Retina (tissue), 1 donor: ENCODE measurements around the gene PCK1.

Experiments
- DNase-seq: peaks from one replicate; pipeline ENCODE4 v3.0.0-alpha.2; 2016

PCK1 gene

DNA sequence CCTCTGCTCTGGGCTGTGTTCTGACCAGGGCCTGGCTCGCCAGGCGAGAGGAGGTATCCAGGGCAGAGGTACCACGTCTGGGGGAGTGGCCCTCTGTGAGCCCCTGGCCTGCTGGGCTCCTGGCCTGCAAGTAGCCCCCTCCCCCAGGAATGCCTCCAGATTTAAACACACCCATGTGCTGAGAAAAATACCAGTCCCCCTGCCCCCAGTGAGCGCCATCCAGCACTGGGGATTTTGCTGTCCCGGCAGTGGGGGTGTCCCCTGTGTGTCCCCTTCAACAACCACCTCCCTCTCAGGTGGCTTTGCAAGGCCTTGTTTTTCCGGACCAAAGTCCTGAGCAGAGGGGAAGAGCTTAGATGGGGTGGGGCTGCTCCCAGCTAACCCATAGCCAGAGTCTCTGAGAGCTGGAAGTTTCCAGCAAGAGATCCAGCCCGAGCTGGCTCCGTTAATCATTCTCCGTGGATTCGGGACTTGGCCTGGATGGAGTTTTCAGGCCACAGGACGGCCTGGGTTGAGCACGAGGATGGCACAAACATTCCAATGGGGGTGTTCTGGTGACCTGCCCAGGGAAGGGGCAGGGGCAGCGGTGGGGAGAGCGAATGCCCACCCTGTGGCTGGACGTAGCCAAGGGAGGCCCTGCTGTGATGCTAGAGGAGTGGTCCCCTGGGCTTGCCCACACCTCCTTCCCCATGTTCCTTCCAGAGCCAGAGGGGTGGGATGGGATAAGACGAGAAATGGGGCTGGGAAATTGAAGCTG is 29.0 kb downstream of the PCK1 start:
- no peak for DNase-seq

- DNase-seq = no peak
Observed at GRCh38 chr20:57590485-57591288, 29.8 kb downstream of the PCK1 start.

- no peak for DNase-seq
Observed at GRCh38 chr20:57591289-57592229, 30.6 kb downstream of the PCK1 start.

DNA sequence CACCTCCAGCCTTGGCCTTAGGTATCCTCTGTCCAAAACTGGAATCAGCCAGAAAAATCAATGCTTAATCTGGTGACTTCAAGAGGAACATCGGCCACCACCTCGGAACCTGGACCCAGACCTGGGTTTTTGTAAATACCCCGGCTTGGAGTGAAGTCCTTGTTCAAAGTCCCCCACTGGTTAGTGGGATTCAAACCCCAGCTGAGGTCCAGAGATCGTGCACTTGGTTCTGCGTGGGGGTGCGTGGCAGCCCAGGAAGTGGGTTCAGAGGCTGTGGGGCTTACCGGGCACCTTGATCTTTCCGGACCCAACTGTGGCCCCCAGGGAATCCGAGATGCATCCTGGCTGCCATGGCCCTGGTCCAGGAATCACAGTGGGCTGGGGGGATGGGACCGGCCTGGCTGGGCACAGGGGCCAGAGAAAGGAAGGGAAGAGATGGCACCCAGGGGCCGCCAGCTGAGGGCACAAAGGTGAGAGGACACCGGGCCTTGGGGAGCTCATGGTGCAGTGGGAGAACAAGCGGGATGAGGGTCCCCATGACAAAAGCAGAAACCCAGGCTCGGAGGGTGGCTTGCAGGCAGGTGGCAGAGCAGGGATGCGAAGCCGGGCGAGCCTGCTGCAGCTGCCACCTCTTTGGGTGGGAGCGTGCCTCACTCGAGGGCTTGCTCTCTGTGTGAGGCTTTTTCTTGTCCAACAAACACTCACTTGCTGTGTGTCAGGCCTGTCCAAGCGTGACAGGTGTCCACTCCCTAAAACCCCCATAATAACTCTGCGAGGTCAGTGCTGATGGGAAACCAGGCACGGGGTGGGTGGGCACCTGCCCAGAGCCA is 31.6 kb downstream of the PCK1 start:
- no peak for DNase-seq

DNA sequence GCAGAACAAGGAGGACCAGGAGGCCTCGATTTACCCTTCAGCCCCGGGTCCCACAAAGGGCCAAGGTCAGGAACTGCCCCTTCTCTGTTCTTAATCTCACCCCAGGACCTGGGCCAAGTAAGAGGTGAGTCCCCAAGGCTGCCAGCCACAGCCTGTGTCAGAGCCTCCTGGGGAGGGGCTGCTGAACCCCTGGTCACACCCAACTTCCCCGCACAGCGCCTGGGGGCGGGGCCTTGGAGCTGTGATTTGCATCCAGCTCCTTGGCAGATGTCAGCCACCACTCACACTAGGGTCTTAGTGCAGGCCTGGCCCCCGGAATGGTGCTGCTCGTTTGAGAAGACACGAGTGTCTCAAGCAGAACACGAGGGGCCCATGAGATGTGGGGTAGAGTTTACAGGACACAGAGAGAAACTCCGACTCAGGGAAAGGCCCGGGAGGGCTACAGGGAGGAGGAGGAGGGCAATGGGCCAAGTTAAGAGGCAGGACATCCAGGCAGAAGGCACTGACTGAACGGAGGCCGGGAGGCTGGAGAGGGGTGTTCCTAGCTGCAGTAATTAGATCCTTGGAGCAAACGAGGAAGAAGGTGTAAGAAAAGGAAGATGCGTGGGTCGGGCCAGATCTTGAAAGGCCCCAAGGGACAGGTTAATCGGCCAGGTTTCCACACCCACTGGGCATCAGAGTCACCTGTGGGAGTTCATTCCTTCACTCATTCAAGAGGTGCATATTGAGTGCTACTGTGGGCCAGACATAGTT is 32.4 kb downstream of the PCK1 start:
- DNase-seq = no peak

DNA sequence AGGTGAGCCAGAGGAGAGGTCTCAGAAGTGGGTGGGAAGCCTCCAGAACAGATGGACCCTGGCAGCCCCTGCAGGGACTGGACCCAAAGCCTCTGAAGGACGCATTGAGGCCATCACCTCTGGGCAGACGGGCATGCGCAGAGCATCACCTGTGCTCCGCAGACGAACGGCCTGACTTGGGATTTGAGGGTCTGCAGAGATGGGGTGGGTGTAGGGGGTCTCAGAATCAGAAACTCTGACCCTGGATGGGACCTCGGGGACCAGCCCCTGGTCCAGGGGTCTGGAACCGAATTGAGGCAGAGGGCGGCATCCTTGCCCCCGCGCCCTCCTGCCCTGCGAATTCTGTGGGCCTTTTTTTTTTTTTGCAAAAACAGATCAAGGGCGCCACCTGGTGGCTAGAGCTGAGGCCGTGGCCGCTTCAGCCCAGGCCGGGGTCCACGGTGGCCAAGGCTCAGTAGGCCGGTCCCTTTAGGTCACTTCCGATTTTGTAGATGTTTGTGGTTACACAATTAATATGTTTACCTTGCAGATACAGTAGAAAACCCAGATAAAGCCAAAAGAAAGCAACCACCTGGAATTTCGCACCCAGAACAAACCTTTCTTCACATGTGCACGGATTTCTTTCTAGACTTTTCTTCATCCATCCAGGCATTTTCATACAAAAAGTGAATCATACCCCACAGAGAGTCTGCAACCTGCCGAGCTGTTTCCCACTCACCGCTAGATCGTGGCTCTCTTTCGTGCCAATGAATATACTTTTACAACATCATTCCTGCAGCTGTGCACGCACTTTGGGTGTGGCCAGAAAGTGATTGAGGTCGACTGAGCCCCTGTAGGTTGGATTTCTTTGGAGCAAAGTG is 33.4 kb downstream of the PCK1 start:
- peak; percentile 92 for DNase-seq

GRCh38 chr20:57595041-57596030 is 34.4 kb downstream of the PCK1 start:
- no peak for DNase-seq

DNA sequence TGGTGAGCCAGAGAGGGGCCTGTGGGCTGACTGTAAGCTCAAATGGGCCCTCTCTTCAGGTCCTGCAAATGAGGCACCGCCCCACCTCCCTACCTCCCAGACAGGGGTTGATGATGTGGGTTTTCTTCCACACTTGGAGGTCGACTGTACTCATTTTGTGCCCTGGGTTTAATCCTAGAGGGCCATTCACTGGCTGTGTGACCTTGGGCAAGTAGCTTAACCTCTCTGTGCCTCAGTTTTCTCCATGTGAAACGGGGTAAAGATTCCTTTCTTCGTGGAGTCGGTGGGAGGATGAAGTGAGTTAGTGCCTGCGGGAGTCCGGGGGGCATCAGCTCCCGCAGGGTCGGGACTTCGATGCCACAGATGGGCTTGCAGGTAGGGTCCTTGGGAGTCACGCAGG is 35.4 kb downstream of the PCK1 start:
- DNase-seq = no peak

DNA sequence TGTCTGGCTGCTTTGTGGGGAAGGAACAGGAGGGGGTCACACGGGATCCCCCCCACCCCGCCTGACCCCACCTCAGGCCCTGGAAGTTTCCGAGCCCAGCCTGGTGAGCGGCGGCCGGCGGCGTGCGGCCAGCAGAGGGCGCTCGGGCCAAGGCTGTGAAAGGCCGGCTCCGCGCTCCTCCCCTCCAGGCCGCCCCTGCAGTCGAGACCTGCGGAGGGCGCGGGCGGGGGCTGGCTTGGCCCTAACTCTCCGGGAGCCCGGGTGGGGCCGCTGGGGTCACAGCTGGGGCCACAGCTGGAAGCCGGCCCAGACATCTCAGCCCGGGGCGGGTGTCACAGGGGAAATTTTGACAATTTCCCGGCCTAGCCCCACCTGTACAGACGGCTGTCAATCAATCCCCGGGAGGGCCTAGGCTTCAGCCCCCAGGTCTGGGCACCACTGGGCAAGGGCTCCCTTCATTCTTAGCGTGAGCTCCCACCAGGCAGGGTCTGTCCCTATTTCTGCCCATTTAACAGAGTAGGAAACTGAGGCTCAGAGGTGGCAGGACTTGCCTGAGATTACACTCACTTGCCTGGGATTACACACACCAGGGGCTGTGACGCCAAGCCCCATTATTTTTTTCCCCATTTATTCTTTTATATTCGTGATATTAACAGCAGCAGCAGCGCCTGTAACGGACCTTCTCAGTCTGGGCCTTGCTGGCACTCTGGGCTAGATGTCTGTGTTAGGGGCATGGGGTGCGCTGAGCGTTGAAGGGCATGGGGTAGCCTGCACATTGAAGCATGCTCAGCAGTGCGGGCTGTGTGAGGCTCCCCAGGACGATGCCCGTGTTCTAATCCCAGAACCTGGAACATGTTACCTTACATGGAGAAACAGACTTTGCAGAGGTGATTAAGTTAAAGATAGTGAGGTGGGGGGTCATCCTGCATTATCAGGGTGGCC is 36.4 kb downstream of the PCK1 start:
- peak; percentile 87 for DNase-seq

GRCh38 chr20:57598060-57598459 is 37.1 kb downstream of the PCK1 start:
- DNase-seq = no peak

DNA sequence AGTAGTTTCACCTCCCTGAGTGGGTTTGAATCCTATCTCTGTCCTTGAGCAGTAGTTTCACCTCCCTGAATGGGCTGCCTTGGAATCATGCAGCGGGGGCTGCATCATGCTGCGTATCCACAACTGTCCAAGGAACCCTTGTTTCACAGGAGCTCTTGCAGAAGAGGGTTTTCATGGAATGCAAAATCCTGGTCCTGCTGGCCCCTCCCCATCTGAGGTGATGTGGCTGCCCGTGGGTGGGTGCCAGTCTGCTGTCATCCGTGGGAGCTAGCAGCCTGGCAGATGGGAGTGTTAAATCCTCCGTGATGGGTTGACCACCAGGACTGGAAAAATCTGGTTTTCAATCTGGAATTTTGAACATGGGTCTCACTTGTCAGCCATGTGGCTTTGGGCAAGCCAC is 37.6 kb downstream of the PCK1 start:
- no peak for DNase-seq

- DNase-seq = no peak
Observed at GRCh38 chr20:57600320-57601210, 39.7 kb downstream of the PCK1 start.

DNA sequence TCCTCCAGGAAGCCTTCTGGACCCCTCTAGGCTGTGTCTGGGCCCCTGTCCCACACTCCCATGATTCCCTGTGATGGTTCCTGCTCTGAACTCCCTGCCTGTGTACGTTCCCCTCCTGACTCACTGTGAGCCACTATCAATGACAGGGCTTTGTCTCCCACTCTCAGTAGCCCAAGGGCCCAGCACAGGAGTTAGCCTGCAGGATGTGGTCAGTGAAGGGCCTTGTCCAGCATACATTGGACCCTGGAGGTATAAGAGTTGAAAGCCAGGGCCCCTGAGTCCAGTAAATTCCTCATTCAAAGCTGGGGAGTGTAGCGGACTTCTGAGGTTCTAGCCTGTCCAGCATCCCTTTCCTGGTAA is 40.3 kb downstream of the PCK1 start:
- no peak for DNase-seq

DNA sequence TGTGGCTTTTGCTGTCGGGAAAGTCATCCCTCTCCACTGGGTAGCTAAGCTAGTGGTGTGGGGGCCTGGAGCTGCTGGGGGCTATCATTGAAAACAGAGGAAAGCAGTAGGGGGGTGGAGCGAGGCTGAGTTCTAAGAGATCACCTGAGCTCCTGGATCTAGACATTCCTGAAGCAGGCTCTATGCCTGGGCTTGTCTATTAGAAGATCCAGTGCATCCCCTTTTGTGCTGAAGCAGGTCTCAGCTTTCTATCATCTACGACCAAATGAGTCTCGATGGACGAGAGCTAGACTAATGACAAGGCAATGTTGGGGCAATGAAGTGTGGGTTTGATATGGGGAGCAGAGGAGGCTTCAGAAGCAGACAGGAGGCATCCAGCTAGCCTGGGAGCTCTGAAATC is 40.8 kb downstream of the PCK1 start:
- DNase-seq = no peak

- DNase-seq = no peak
Observed at GRCh38 chr20:57603120-57603519, 42.2 kb downstream of the PCK1 start.

DNA sequence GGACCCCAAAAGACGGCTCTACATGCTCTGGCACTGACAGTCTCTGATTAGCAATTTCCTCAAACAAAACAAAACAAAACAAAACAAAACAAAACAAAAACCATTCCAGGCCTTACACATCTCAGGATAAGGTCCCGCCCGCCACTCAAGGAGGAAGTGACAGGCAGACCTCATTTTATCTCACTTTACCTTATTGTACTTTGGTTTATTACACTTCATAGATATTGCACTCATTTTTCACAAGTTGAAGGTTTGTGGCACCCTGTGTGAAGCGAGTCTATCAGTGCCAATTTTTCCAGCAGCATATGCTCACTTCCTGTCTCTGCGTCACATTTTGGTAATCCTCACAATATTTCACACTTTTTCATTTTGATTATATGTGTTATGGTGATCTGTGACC is 44.1 kb downstream of the PCK1 start:
- DNase-seq = no peak

DNA sequence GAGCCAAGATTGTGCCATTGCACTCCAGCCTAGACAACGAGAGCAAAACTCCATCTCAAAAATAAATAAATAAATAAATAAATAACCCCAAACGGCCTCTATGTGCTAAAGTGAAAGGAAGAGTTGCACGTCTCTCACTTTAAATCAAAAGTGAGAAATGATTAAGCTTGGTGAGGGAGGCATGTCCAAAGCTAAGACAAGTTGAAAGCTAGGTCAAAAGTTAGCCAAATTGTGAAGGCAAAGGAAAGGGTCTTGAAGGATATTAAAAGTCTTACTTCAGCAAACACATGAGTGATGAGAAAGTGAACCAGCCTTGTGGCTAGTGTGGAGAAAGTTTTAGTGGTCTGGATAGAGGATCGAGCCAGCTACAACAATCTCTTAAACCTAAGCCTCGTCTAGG is 45.0 kb downstream of the PCK1 start:
- DNase-seq = no peak
